Spleen (tissue), 7 donors: Measurements from ENCODE around the gene OPHN1.
"Not testable (repeated sequence)": the region's sequence is repeated elsewhere in the genome, so short reads cannot be mapped to it uniquely, and the experiment has no call there.

Source experiments
- POLR2A ChIP-seq, 3 donors: fragments of 450-650 bp; IDR thresholded peaks; one replicate each; pipeline ENCODE4 v1.5.1; 2017; ENCODE audit warnings: antibody characterized with exemption in 3 of 3, mild to moderate bottlenecking in 1 of 3
- POLR2AphosphoS5 ChIP-seq, 3 donors: sonication (generic); formaldehyde crosslinking; IDR thresholded peaks; one replicate each; pipeline ENCODE4 v1.5.1; 2017; ENCODE audit warnings: antibody characterized with exemption in 3 of 3
- TF ChIP-seq, protein P1 (sequence below), 11 experiments: fragments of 200-600 bp in 7 of 11; fragments of 450-650 bp in 4 of 11; sonication (generic) in 4 of 11; IDR thresholded peaks in 8 of 11; conservative IDR thresholded peaks in 3 of 11; 1 replicate in 7 of 11; 2 replicates in 4 of 11; pipeline versions ENCODE4 v1.4.0 to v1.8.0; 2016 to 2021; ENCODE audit warnings: antibody characterized with exemption in 11 of 11, inconsistent platforms in 4 of 11, mild to moderate bottlenecking in 1 of 11
- donor health status: DM: no; HTN: no; CAD: no; lungs with moderate emphysema.
- donor health status: DM: no; HTN: no; CAD: no.
- donor health status: DM: no; HTN: no; CAD: no.

DNA sequence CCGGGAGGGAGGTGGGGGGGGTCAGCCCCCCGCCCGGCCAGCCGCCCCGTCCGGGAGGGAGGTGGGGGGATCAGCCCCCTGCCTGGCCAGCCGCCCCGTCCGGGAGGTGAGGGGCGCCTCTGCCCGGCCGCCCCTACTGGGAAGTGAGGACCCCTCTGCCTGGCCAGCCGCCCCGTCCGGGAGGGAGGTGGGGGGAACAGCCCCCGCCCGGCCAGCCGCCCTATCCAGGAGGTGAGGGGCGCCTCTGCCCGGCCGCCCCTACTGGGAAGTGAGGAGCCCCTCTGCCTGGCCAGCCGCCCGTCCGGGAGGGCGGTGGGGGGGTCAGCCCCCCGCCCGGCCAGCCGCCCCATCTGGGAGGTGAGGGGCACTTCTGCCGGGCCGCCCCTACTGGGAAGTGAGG is 106.5 kb downstream of the OPHN1 start:
- TF ChIP-seq, protein P1, sequence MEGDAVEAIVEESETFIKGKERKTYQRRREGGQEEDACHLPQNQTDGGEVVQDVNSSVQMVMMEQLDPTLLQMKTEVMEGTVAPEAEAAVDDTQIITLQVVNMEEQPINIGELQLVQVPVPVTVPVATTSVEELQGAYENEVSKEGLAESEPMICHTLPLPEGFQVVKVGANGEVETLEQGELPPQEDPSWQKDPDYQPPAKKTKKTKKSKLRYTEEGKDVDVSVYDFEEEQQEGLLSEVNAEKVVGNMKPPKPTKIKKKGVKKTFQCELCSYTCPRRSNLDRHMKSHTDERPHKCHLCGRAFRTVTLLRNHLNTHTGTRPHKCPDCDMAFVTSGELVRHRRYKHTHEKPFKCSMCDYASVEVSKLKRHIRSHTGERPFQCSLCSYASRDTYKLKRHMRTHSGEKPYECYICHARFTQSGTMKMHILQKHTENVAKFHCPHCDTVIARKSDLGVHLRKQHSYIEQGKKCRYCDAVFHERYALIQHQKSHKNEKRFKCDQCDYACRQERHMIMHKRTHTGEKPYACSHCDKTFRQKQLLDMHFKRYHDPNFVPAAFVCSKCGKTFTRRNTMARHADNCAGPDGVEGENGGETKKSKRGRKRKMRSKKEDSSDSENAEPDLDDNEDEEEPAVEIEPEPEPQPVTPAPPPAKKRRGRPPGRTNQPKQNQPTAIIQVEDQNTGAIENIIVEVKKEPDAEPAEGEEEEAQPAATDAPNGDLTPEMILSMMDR (IDR thresholded peaks at IDR 0.05 in 8 of 11, conservative IDR thresholded peaks at IDR 0.05 in 3 of 11), result not testable (repeated sequence)
- TF ChIP-seq POLR2AphosphoS5, POLR2A (IDR thresholded peaks at IDR 0.05): not testable (repeated sequence)
